Nephron (organoid): ENCODE measurements around the gene SSR1.

Experiments
- H3K27ac Mint-ChIP-seq, 3 experiments: 2 replicates each; pipeline ENCODE4 v1.8.0; 2020; ENCODE audit warnings: mixed read lengths in 3 of 3, mild to moderate bottlenecking in 2 of 3, moderate library complexity in 1 of 3
- H3K27me3 Mint-ChIP-seq: 2 replicates; pipeline ENCODE4 v1.8.0; 2021; ENCODE audit warnings: low read depth, mild to moderate bottlenecking, moderate library complexity, mixed read lengths
- H3K36me3 Mint-ChIP-seq: 2 replicates; pipeline ENCODE4 v1.8.0; 2020; ENCODE audit warnings: low read depth, mixed read lengths
- H3K4me1 Mint-ChIP-seq: 2 replicates; pipeline ENCODE4 v1.8.0; 2020; ENCODE audit warnings: mixed read lengths
- H3K4me3 Mint-ChIP-seq, 3 experiments: 2 replicates each; pipeline ENCODE4 v1.8.0; 2020; ENCODE audit warnings: mild to moderate bottlenecking in 3 of 3, mixed read lengths in 3 of 3, moderate library complexity in 2 of 3
- H3K9me3 Mint-ChIP-seq: 2 replicates; pipeline ENCODE4 v1.8.0; 2020; ENCODE audit warnings: mixed read lengths
- CTCF ChIP-seq, 3 experiments: fragments of 200-600 bp; sonication (generic); IDR thresholded peaks; one replicate each; pipeline ENCODE4 v1.5.0; 2021; ENCODE audit warnings: antibody characterized with exemption in 3 of 3; ENCODE audit not compliant: unreplicated experiment in 3 of 3

SSR1 gene

GRCh38 chr6:7230327-7230691, 82.7 kb downstream of the SSR1 start:
- Mint-ChIP-seq H3K9me3 (no peaks in the 10 kb centered on the region), H3K36me3 (peaks cover 74% of the 10 kb centered on the region), H3K4me3 (no peak overlapping the region), H3K27ac (no peak overlapping the region), H3K4me1 (no peaks in the 10 kb centered on the region), H3K27me3 (no peaks in the 10 kb centered on the region)
- no peak for TF ChIP-seq CTCF (IDR thresholded peaks at IDR 0.05; ENCODE audit: unreplicated experiment in 3 of 3)

- TF ChIP-seq CTCF (IDR thresholded peaks at IDR 0.05; ENCODE audit: unreplicated experiment in 3 of 3), result no peak
- Mint-ChIP-seq H3K4me3 (no peak overlapping the region), H3K27ac (no peak overlapping the region), H3K27me3 (no peaks in the 10 kb centered on the region), H3K9me3 (no peaks in the 10 kb centered on the region), H3K4me1 (no peaks in the 10 kb centered on the region), H3K36me3 (peaks cover 72% of the 10 kb centered on the region)
Observed at GRCh38 chr6:7229376-7230326, 83.3 kb downstream of the SSR1 start.

GRCh38 chr6:7228662-7229375, 84.2 kb downstream of the SSR1 start:
- no peaks in the 10 kb centered on the region for H3K9me3 Mint-ChIP-seq
- no peak for TF ChIP-seq CTCF (IDR thresholded peaks at IDR 0.05; ENCODE audit: unreplicated experiment in 3 of 3)
- H3K27me3 Mint-ChIP-seq, result no peaks in the 10 kb centered on the region
- H3K4me3 Mint-ChIP-seq, result no peak overlapping the region
- peaks cover 69% of the 10 kb centered on the region for H3K36me3 Mint-ChIP-seq
- H3K4me1 Mint-ChIP-seq, result no peaks in the 10 kb centered on the region
- H3K27ac Mint-ChIP-seq, result no peak overlapping the region

- Mint-ChIP-seq H3K4me3 (no peak overlapping the region), H3K27me3 (no peaks in the 10 kb centered on the region), H3K4me1 (peaks cover 13% of the 10 kb centered on the region), H3K27ac (no peak overlapping the region), H3K36me3 (peaks cover 73% of the 10 kb centered on the region), H3K9me3 (no peaks in the 10 kb centered on the region)
- TF ChIP-seq CTCF (IDR thresholded peaks at IDR 0.05; ENCODE audit: unreplicated experiment in 3 of 3), result no peak
Observed at GRCh38 chr6:7224731-7225130, 88.3 kb downstream of the SSR1 start.

- H3K4me3 Mint-ChIP-seq, result no peak overlapping the region
- H3K36me3 Mint-ChIP-seq, result peaks cover 53% of the 10 kb centered on the region
- no peaks in the 10 kb centered on the region for H3K9me3 Mint-ChIP-seq
- no peak overlapping the region for H3K27ac Mint-ChIP-seq
- TF ChIP-seq CTCF (IDR thresholded peaks at IDR 0.05; ENCODE audit: unreplicated experiment in 3 of 3), result no peak
- H3K27me3 Mint-ChIP-seq, result no peaks in the 10 kb centered on the region
- H3K4me1 Mint-ChIP-seq, result peaks cover 31% of the 10 kb centered on the region
Observed at GRCh38 chr6:7222197-7222596, 90.8 kb downstream of the SSR1 start.
